ENCODE data around the gene CCDC191.

DNA sequence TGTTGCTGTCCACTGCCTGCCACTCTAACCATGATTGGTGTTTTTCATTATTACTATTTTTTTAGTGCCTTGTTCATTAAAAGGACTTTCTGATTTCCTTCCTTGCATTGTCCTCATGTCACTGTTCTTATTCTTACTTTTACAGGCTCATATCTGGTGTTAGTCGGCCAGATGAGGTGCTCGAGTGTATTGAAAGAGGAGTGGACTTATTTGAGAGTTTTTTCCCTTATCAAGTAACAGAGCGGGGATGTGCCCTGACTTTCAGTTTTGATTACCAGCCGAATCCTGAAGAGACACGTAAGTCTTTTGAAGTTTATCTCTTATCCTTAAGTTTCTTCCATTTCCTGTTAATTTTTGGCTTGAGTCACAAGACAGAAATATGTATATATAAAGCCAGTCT is 23.4 kb upstream of the CCDC191 start:
- TF ChIP-seq, protein P1, sequence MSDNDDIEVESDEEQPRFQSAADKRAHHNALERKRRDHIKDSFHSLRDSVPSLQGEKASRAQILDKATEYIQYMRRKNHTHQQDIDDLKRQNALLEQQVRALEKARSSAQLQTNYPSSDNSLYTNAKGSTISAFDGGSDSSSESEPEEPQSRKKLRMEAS (IDR thresholded peaks at IDR 0.05), result no peak
- TF ChIP-seq TCF12 (IDR thresholded peaks at IDR 0.05; ENCODE audit: low read depth) (no peak), EGR1 (IDR thresholded peaks at IDR 0.05) (no peak), YY1 (IDR thresholded peaks at IDR 0.05; ENCODE audit: low read depth) (no peak), EP300 (IDR thresholded peaks at IDR 0.05; ENCODE audit: borderline replicate concordance) (no peak), RAD21 (IDR thresholded peaks at IDR 0.05; ENCODE audit: low read depth) (no peak), TAF1 (IDR thresholded peaks at IDR 0.05; ENCODE audit: low read depth) (no peak), CEBPB (IDR thresholded peaks at IDR 0.05) (no peak), CREB1 (IDR thresholded peaks at IDR 0.05; ENCODE audit: low read depth) (no peak)
- TF ChIP-seq, protein P2, sequence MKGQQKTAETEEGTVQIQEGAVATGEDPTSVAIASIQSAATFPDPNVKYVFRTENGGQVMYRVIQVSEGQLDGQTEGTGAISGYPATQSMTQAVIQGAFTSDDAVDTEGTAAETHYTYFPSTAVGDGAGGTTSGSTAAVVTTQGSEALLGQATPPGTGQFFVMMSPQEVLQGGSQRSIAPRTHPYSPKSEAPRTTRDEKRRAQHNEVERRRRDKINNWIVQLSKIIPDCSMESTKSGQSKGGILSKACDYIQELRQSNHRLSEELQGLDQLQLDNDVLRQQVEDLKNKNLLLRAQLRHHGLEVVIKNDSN (IDR thresholded peaks at IDR 0.05), result no peak
- TF ChIP-seq, protein P3, sequence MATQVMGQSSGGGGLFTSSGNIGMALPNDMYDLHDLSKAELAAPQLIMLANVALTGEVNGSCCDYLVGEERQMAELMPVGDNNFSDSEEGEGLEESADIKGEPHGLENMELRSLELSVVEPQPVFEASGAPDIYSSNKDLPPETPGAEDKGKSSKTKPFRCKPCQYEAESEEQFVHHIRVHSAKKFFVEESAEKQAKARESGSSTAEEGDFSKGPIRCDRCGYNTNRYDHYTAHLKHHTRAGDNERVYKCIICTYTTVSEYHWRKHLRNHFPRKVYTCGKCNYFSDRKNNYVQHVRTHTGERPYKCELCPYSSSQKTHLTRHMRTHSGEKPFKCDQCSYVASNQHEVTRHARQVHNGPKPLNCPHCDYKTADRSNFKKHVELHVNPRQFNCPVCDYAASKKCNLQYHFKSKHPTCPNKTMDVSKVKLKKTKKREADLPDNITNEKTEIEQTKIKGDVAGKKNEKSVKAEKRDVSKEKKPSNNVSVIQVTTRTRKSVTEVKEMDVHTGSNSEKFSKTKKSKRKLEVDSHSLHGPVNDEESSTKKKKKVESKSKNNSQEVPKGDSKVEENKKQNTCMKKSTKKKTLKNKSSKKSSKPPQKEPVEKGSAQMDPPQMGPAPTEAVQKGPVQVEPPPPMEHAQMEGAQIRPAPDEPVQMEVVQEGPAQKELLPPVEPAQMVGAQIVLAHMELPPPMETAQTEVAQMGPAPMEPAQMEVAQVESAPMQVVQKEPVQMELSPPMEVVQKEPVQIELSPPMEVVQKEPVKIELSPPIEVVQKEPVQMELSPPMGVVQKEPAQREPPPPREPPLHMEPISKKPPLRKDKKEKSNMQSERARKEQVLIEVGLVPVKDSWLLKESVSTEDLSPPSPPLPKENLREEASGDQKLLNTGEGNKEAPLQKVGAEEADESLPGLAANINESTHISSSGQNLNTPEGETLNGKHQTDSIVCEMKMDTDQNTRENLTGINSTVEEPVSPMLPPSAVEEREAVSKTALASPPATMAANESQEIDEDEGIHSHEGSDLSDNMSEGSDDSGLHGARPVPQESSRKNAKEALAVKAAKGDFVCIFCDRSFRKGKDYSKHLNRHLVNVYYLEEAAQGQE (IDR thresholded peaks at IDR 0.05; ENCODE audit: low read depth), result no peak

Measured in Ishikawa (cell line).